Stimulated activated CD4-positive, alpha-beta T cell treated with anti-CD3 and anti-CD28 coated beads, Interleukin-1b, Interleukin-23, amount 100 ng/mL, for 4 hours (primary cell): Measurements from ENCODE around the gene ANKRD30BL.
"Not testable (repeated sequence)": the region's sequence is repeated elsewhere in the genome, so short reads cannot be mapped to it uniquely, and the experiment has no call there.

ENCODE experiments used
- DNase-seq, 2 donors: peaks; one replicate each; pipeline ENCODE4 v3.0.0-alpha.2; 2020; ENCODE audit warnings: low read depth in 2 of 2

Gene ANKRD30BL

DNA sequence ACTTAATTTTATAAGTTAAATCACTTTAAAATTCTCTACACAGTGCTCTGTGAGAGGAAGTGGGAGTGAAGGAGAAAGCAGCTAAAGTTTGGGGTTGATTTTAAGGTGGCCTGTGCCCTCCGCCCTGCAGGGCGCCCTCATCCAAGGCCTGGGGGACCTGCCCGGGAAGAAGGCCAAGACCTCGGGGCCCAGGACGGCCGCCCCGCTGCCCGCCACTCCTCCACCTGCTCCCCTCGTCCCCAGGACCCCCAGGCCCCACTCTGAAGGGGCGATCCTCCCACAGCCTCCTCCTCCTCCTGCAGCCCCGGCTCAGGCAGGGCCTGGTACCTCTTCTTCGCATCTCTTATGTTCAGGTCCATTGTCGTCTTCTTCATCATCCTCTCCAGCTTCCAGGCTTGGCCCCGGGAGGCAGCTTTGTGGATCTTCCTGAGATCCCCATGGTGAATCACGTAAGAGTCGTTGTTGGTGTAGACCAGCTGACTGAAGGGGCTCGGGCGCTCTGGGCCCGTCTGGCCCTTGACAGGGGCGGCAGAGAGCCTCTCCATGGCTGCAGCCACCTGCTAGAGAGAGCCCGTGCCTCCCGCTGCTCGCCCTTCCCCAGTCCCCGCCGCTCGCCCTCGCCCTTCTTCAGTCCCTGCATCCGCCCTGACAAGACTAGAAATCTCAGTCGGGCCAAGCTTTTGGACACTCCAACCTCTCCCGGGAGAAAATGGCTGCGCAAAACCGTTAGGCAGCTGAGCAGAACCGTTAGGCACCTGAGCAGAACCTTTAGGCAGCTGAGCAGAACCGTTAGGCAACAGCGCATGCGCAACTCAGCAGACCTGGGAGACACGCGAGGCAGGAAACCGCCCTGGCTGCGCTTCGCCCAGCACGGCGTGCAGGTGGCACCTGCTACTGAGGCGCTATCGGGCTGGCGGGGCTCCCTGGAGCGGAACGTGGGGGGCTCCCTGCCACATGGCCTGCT lies at the start of gene ANKRD30BL:
ANKRD30BL (minus strand) TSS at position 792 of the 964 bp plus-strand sequence; CDS start at position 545, 247 bp downstream.
- DNase-seq, result not testable (repeated sequence)

DNA sequence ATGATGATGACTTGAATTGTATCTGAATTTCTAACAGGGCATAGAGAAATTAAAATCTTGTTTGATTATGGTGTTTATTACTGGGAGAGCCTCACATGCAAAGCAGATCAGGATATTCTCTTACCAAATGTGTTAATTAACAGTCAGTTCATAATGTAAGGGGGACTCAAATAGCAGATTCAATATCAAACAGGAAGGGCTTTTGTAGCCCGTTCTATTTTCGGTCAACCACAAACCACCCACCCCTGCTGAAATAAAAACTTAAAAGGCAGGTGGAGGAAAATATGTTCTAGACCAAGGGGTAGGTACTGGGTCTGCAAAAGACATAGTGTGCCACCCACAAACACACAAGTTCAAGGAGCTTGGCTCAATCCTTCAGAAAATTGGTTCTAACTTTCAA lies 41.1 kb upstream of the ANKRD30BL start:
- DNase-seq, result not testable (repeated sequence)

GRCh38 chr2:132192854-132193253 lies 31.1 kb upstream of the ANKRD30BL start:
- not testable (repeated sequence) for DNase-seq

DNA sequence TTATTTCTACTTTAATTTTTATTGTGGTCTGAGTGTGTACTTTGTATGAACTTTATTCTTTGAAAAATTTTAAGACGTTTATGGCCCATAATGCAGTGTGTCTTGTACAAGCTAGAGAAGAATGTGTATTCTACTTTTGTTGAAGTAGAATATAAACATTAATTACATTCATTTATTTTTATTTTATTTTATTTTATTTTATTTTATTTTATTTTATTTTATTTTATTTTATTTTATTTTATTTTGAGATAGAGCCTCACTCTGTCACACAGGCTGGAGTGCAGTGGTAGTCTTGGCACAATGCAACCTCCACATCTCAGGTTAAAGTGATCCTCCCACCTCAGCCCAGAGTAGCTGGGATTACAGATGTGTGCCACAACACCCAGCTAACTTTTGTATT lies 5.3 kb upstream of the ANKRD30BL start:
- not testable (repeated sequence) for DNase-seq

DNA sequence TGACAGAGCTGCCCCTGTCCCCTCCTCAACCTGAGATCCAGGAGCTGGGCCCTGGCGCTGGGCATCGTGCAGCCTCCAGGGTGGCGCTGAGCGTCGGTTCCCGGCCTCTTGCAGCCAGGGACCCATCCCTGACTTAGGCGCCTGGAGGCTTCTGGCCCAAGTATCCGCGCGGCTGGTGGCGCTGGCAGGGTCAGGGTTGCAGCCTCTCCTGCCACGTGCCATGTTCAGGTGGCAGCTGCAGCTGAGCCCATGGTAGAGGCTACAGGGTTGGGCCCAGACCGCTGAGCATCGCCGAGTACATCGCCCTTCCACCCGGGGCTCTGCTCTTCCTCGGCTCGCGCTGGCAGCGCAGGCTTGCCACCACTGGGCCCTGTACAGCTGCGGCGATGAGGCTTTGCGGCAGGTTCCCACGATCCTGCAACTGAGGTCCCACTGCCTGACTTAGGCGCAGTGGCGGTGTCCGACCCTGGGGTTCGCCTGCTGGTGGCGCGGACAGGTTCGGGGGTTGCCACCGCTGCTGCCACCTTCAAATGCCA lies 441 bp upstream of the ANKRD30BL start:
- DNase-seq, result not testable (repeated sequence)

GRCh38 chr2:132146774-132147173 lies 15.0 kb downstream of the ANKRD30BL start:
- DNase-seq, result peak in 1 of 2 donors; percentile 0
